GM12892 (cell line): ENCODE data around the gene SYTL4.

ENCODE experiments used
- POLR2A ChIP-seq: IDR thresholded peaks from 2 replicates; pipeline ENCODE4 v1.6.1; 2011; ENCODE audit warnings: low read depth, low read length, control low read depth
- POLR2AphosphoS5 ChIP-seq: IDR thresholded peaks from 2 replicates; pipeline ENCODE4 v1.6.1; 2011; ENCODE audit warnings: low read depth, low read length, control low read depth
- TAF1 ChIP-seq: IDR thresholded peaks from 2 replicates; pipeline ENCODE4 v1.6.1; 2011; ENCODE audit warnings: low read depth, mild to moderate bottlenecking, control low read depth, low read length, borderline replicate concordance

DNA sequence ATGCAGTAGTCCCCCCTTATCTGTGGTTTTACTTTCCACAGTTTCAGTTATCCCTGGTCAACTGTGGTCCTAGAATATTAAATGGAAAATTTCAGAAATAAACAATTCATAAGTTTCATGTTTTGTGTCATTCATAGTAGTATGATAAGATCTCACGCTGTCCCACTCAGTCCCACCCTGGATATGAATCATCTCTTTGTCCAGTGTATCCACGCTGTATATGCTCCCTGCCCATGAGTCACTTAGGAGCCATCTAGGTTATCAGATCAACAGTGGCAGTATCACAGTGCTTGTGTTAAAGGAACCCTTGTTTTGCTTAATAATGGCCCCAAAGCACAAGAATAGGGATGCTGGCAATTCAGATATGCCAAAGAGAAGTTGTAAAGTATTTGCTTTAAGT lies 16.2 kb upstream of the SYTL4 start:
- TF ChIP-seq POLR2A (no peak), TAF1 (no peak), POLR2AphosphoS5 (no peak)
